ENCODE data around the gene EFCC1. TPM values are rescaled to one million over a fixed set of nuclear protein-coding genes. Genes with fewer than 3 reads are reported as not detected.

Gene EFCC1
- total and polyA plus RNA-seq, 2 of the 8 experiments (the other 6 are each of a cell fraction or from before 2014, with no cell fraction given) = 0.14 to 0.37 TPM

DNA sequence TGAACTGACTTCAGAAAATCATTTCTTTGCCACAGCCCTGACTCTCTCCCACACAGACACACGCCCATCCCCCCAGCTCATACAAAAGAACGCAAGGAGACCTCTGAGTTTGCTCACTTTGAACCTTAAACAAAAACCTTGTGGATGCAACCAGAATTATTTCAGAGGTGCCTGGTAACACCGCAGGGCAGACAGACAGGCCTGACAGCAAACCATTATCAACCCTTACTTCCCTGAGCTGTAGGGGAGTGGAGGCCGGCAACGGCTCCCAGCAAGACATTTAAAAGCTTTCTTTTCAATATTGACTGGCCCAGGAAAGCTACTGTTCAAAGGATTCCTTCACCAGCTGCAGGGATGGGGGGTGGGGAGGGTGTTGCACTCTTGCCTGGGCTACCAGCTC, 2.0 kb upstream of the EFCC1 start (continued):
- no peak for TF ChIP-seq SRF (IDR thresholded peaks at IDR 0.05; ENCODE audit: low read depth, low read length)
- TF ChIP-seq HDAC6 (IDR thresholded peaks at IDR 0.05; ENCODE audit: low read depth, low read length) = no peak
- TF ChIP-seq GABPA (IDR thresholded peaks at IDR 0.05; ENCODE audit: borderline replicate concordance, insufficient read depth, low read length) = no peak
